HG03196 (cell line): ENCODE results near the gene FOXS1.
"Not testable (repeated sequence)": the region's sequence is repeated elsewhere in the genome, so short reads cannot be mapped to it uniquely, and the experiment has no call there.

Experiments
- ATAC-seq: cut with Tn5 transposase; IDR thresholded peaks from one replicate; pipeline ENCODE4 v1.9.1; 2021; ENCODE audit not compliant: unreplicated experiment

The FOXS1 gene

DNA sequence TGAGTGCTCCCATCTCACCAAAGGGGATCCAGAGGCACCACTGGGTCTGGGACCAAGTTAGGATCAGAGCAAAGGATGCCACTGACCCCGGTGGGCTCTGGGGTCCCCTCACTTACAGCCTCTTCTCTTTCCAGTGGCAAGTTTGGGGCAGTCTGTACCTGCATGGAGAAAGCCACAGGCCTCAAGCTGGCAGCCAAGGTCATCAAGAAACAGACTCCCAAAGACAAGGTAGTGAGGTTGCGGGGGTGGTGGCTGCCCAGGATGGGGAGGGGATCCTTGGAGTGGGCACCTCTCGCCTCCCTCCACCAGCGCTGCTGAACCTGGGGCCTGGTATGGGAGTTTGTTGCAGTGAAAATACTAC is 21.3 kb downstream of the FOXS1 start:
- ATAC-seq = no peak

- ATAC-seq = no peak
Observed at GRCh38 chr20:31823360-31824124, 21.9 kb downstream of the FOXS1 start.

DNA sequence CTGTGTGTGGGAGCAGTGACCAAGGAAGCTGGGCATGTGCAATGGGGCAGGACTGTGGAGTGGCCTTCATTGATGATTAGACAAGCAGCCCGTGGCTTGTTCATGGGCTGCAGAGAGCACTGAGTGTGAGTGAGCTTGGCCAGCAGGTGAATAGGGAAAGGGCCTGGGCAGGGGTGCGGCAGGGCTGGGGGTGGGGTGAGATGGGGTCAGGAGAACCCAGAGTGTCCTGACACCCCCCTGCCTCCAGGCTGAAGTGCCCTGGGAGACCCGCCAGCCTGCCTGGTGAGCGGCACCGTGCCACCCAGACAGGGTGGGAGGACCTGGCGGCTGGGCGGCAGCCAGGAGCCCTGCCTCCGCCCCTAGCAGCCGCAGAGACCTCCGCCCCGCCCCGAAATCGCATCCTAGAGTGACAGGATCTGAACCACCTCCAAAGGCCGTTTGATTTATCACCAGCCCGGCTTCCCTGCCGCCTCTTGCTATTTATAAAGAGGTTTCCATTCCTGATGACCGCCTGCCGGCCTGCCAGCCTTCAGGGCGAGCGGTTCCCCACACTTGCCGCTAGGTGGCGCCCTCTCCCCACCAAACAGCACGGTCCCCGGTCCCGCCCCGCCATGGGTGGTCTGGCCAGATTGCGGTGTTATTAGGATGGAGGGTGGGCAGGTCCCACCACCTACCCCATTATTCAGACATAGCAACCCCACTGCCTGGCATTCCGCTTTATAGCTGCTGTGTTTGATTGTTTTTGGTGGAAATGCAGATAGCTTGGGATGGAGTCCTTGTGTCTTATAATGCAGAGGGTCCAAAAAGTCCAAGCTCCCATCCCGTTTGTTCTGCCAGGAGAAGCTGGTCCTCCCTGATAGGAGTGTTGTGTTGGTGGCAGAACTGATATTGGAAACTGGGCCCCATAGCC is 22.7 kb downstream of the FOXS1 start:
- ATAC-seq = peak; percentile 63

GRCh38 chr20:31821427-31821826 is 24.0 kb downstream of the FOXS1 start:
- no peak for ATAC-seq

DNA sequence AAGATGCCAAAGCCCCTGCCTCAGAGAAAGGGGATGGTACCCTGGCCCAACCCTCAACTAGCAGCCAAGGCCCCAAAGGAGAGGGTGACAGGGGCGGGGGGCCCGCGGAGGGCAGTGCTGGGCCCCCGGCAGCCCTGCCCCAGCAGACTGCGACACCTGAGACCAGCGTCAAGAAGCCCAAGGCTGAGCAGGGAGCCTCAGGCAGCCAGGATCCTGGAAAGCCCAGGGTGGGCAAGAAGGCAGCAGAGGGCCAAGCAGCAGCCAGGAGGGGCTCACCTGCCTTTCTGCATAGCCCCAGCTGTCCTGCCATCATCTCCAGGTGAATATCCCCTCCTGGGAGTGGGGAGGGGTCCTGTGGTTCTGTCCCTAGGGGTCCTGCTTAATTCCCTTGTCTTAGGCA is 25.2 kb downstream of the FOXS1 start:
- no peak for ATAC-seq

DNA sequence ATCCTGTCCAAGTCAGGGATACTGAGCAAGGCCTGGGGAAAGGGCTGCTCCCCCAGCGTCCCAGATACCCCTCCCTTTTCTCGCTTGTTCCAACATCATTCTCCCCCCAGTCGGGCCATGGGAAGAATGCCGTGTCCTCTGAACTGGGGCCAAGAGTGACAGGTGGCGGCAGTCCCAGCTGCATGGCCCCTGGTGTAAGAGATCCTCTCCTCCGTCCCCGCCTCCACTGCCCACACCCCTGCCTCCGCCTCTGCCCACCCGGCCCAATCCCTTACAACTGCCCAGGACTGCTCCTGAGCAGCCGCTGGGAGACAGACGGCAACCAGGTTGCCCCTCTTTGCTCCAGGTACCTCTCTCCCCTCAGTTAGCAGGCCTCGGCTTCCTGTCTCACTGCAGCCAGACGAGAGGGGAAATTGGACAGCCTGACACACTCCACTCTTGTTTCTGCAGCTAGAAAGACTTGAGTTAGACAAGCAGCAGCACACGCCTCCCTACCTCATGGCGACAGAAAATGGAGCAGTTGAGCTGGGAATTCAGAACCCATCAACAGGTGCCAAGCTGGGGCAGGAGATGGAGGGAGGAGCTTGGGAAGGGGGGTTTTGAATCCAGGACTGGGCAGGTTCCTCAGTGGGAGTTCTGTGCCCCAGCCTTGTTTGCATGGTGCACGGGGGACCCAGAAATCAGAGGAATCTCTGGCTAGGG is 26.2 kb downstream of the FOXS1 start, which contains the start of gene MYLK2:
TSS of gene MYLK2 (plus strand) at position 274 of the 702 bp plus-strand sequence. CDS start at position 499, 225 bp downstream.
- ATAC-seq = no peak

DNA sequence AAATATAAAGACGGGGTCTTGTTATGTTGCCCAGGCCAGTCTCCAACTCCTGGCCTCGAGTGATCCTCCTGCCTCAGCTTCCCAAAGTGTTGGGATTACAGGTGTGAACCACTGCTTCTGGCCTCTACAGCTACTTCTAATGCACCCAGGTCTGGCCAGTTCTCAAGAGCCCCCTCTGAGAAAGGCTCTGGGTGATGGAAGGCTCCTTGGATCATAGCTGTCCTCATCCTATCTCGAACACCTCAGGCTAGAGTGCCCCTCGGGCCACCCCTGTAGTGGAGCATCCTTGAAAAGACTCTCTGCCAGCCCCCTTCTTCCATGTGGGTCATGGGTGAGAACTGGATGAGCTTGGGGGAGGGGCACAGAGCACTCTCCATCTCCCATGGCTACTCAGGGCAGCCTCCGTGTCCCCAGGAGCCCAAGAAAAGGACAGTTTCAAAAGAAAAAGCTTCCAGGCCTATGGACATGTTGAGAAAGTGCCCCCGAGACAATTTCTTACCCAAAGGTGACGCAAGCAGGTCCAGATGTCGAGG is 27.0 kb downstream of the FOXS1 start:
- ATAC-seq = no peak

DNA sequence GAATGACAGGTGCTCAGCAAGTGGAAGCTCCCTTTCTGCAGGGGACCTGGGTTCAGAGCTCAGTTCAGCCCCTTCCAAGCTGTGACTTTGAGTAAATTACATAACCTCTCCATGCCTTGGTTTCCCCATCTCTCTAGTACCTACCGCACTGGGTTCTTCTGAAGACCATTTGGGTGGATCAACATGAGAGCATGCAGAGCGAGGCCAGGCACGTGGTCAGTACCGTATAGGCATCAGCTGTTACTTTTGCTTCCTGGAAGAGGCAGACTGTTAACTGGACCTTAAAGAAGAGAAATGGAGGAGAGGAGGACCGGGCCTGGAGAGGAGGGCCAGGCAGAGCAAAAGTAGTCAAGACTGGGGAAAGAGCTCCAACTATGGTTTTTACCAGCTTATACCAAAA is 27.9 kb downstream of the FOXS1 start:
- ATAC-seq = no peak

DNA sequence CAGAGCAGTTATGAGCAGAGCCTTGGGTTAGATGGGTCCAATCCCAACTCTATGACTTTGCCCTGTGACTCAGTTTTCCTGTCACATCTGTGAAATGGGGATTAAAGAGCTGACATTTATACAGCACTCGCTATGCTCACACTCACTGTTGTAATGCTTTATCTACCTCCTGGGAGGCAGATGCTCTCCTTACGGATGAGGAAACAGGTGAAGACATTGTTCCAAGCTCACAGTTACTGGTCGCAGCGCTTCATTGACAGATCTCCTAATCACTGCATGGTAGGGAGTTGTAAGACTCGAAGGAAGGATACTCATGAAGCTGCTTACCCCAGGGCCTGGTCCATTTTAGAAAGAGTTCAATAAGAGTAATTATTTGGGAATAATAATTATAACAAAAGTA is 29.2 kb downstream of the FOXS1 start:
- ATAC-seq = no peak

DNA sequence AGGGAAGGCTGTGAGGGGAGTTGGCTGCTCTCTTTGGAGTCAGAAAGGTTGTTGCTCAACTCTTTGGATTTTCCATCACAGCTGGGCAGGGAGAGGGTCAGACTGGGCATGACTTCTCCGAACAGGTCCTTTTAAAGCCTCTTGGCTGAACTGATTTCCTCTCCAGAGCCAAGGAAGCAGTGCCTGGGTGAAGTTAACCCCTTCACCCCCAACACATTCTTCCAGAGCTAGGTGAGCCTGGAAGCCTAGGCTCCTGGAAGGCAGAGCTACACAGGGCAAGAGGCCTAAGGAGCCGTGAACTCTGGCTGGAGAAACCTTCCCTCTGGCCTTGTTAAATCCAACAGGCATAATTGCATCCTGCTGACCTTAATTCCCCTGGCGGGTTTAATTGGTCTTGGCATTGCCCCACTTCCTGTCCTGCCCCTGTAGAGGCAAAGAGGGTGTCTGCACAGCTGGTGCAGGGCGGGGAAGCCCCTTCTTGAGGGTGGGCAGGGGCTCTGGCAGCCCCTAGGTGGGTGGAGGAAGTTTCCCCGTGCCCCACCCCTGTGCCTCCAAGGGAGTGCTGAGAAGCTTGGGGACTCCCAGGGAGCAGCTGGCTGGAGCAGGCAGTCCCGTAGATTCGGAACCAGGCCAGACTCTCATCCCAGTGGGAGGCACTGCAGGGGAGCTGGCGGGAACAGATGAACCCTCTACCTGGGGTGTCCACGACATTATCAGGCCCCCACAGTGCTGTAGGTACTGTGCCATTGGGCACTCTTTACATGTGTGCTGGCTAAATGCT is 29.8 kb downstream of the FOXS1 start:
- ATAC-seq = no peak

DNA sequence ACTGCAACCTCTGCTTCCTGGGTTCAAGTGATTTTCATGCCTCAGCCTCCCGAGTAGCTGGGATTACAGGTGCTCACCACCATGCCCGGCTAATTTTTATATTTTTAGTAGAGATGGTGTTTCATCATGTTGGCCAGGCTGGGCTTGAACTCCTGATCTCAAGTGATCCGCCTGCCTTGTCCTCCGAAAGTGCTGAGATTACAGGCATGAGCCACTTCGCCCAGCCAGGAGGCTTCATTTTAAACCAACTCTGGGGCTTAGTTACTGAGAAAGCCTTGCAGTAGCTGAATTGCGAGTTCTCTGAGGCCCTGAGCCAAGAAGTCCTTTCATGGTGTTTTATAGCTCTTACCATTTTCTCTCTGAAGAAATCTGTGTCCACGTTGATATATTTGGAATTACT is 31.3 kb downstream of the FOXS1 start:
- ATAC-seq = not testable (repeated sequence)

- no peak for ATAC-seq
Observed at GRCh38 chr20:31813611-31814010, 31.8 kb downstream of the FOXS1 start.

DNA sequence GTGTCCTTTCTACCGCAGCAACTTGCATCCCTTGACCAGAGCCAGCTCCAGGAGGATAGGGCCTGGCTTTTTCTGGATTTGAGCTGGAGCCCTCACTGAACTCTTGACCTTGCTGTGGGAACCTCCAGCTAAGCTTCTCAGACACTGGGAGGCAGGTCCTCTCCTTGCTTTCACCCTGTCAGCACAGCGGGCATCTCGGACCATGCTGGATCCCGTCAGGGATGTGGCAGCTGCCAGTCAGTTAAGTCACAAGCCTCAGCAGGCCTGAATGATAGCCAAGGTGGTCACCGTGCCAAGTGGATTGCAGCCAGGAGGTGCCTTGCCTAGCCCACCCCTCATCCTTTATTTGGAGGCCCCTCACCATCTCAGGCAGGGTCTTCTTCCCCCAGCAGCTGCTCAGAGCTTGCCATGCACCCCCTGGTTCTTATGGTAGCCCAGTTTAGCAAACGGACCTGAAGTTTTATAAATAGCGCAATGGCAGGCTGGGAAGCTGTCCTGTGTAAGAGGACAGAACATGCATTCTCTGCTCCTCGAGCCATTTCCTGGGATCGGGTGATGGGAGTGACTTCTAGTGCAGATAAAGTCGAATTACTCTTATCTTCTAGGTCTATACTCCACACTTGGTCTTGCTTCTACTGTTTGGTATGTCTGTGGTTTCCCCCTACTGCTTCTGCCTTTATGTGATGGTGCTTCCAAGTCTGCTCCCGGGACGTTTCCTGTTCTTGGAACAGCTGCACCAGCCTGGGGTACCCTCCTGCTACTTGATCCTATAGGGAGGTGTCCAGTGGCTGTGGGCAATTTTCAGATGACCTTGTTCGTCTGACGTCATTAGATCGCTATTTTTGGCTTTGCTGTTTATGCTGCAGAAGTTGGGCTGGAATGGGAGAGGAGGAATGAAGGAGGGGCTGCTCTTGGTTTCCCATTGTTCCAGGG is 33.3 kb downstream of the FOXS1 start:
- ATAC-seq = no peak

GRCh38 chr20:31811198-31811597 is 34.2 kb downstream of the FOXS1 start:
- ATAC-seq = no peak

DNA sequence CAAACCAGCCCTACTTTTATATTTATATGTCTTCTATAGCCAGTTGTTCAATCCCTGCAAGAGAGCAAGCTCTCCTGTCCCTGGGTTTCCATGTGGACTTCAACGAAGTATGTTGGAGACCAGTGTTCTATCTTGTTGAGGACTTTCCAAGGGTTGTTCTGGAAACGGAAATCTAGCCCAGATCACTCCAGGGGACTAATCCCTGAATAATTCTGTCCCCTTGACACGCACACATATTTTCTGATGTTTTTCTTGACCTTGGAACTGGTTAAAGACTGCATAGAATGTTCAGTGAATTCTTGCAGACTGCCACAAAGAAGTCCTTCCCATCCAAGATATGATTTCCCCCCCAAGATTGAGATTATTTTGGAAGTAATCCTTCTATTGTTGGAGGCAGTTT is 35.7 kb downstream of the FOXS1 start:
- no peak for ATAC-seq

DNA sequence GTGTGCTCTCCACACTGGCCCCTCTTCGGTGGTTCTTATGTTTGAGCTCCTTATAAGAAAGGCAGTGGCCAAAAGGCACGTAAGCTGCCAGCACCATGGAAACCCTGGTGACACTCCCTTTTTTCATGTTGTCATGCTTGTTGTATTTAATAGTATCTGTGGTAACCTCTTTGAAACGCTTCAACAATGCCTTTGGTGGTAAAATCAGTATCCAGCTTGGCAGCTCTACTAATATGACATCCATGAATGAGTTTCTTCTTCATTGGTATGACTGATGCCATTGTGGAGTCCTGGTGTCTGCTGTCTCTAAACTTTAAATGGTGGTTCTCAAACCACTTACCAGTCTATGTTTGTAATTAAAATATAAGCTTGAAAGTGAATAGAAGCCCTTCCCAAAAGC is 36.9 kb downstream of the FOXS1 start:
- ATAC-seq = no peak

- no peak for ATAC-seq
Observed at GRCh38 chr20:31806564-31807355, 38.6 kb downstream of the FOXS1 start.

GRCh38 chr20:31803552-31804291 is 41.7 kb downstream of the FOXS1 start:
- ATAC-seq = no peak
